GM18508 (cell line): Measurements from ENCODE around the gene EGFR.

Experiments
- ATAC-seq: cut with Tn5 transposase; IDR thresholded peaks from one replicate; pipeline ENCODE4 v1.9.1; 2021; ENCODE audit warnings: moderate number of reproducible peaks; ENCODE audit not compliant: insufficient read depth, unreplicated experiment

Gene EGFR

GRCh38 chr7:55075464-55076021 lies 56.7 kb downstream of the EGFR start:
- no peak for ATAC-seq

- no peak for ATAC-seq
These were observed 59.0 kb downstream of the EGFR start for GRCh38 chr7:55077561-55078410.

DNA sequence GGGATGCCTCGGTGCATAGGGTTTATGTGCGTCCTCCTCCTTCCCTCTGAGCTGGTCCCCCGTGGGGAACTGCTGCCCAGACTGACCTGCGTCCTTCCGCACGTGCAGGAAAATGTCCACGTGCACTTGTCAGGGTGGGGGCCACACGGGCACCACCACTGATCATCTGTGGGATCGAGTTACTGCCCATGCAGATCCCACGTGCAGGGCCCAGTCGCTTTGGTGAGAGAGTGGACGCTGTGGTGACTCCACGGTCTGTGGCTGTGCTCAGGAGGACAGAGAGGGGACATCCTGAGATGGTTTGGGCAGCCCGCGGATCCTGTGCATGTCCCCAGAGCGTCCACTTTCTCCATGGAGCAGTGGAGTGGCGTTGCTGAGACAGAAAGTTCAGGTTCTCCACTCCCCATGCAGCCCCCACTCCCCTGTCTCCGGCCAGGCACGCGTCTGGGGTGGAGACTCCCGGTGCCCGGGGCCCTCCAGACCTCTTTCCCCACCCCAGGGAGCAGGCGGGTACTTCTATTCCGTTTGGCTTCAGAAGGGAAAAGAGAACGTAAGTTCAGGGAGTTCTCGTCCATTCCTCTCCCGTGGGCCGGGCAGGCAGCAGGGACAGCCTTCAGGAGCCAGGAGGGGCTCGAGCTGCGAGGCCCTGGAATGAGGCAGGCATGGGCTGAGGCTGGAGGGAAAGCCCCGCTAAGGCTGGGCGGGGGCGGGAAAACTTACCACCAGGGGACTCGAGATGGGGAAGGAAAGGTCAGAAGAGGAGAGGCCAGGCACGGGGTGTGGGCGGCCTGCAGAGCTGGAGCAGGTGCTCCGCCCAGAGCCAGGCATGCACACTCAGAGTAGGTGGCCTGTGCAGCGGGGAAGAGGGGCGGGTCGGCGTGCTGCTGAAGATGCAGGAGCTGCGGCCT lies 59.9 kb downstream of the EGFR start:
- ATAC-seq, result no peak

GRCh38 chr7:55080000-55080623 lies 61.3 kb downstream of the EGFR start:
- no peak for ATAC-seq

- ATAC-seq, result no peak
These were observed 62.3 kb downstream of the EGFR start for GRCh38 chr7:55081068-55081467.

DNA sequence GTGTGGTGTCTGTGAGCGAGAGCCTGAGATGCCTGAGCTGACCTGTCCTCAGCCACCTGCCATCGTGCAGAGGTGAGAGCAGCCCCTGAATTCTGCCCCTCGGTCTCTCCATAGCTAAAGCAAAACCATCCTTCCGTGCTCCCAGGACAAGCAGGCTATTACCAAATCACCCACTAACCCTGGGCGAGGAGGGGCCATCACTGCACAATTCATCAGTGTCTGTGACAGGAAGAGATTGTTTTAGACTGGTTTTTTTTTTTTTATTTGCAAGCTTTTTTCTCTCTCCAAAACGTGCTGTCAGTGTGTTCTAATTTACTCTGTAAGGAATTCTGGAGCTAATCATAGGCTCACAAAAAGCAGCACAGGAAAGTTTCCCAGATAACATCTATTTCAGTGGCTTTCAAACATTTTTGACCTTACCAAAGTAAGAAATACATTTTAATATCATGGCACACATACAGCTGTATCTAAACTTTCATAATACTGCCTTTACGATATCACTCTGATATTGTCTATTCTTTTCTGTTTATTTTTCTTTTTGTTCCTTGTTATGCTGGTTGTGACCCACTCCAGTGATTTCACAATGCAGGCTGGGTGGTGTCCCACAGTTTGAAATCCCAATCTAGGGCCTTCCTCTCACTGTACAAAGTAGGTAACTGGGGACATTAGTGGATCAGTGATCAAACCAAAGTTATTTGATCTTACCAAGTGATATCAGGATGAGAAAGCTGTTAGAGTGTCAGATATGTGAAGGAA lies 62.8 kb downstream of the EGFR start:
- ATAC-seq, result no peak

DNA sequence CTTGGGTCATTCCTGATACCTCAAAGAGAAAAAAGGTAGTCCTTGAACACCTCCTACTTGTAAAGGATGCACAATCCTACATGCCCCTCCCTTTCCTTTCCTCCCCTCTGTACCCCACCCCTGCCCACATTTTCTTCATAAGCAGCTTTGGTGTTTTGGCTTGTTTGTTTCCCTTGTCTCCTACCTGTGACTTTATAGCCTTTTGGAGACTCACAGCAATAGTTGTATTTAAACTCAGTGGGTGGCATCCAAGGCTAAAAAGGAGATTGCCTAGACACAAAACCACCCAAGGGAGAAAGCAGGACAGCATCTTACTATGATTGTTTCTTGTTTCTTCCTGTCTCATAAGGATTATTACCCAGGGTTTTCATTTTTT lies 63.4 kb downstream of the EGFR start:
- ATAC-seq, result no peak

- ATAC-seq, result no peak
These were observed 64.4 kb downstream of the EGFR start for GRCh38 chr7:55083206-55083605.

DNA sequence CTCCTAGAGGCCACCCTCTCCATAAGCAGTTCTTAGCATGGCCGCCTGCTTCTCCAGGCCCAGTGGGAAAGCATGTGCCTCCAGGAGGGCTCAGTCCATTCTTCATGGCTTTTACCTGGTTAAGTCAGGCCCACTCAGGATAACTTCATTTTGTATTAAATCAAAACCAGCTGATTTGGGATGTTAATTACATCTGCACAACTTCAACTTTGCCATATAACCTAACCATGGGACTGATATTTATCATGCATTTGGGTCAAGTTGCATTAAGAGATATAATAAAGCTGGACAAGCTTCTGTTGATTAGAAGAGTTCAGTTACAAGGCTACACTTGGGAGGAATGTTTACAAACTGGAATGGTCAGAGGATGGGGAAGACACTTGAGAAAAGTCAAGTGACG lies 65.5 kb downstream of the EGFR start:
- ATAC-seq, result no peak

DNA sequence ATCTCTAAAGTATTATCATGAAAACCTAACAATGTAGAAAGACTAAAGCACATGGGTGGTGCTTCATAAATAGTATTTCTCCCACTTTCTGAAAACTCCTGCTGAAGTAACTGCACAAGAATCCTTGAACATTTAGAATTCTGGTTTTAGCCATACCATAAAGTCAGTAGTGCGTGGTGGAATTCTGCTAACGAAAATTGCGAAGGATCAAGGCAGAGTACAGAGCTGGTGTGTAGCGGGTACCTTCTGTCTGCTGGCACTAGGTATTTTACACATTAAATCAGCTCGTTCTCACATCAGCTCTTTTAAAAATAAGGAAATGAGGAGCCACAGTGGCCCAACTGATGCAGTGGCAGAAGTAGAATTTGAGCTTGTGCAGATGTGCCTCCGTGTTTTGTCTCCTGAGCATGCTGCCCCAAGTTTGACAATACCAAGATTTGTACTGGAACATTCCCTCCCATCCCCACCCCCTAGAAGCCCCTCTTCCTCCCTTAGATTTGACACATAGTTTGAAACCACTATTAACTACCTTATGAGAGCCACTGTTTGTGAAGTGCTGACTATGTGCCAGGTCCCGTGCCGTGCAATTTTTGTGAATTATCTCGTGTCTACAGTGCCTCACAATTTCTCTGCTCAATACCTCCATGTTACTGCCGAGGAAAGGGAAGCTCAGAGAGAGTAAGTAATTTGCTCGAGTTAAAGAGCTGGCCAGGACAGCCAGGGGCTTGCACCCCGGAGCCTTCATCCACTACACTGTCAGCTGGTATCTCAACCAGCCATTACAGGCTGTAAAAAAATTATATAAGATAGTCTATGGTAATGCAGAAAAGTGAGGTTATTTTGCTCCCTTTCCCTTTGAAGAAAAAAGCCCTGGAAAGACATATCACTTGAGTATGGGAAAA lies 66.9 kb downstream of the EGFR start:
- peak; percentile 8 for ATAC-seq

GRCh38 chr7:55086413-55087201 lies 67.8 kb downstream of the EGFR start:
- peak; percentile 58 for ATAC-seq

GRCh38 chr7:55087521-55087961 lies 68.7 kb downstream of the EGFR start:
- no peak for ATAC-seq

- ATAC-seq, result no peak
These were observed 69.3 kb downstream of the EGFR start for GRCh38 chr7:55088107-55088506.

DNA sequence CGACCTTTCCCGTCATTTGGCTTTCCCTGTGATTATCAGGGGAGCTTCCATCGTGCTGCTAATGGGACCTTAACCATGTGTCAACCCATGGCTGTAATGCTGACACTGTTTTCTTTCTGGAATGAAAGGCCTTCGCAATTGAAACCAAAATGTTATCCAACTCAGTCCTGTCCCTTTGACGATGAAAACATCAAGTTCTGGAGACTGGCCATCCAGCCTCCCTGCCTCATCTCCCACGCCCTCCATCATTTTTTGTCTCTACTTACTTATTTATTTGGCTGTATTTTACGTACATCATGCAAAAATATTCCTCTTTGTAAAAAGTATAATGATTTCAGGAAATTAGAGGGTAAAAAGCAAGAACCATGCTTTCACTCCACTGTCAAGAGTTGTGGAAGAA lies 69.8 kb downstream of the EGFR start:
- ATAC-seq, result no peak

- ATAC-seq, result no peak
These were observed 73.6 kb downstream of the EGFR start for GRCh38 chr7:55092186-55092974.

- no peak for ATAC-seq
These were observed 74.2 kb downstream of the EGFR start for GRCh38 chr7:55092975-55093373.

DNA sequence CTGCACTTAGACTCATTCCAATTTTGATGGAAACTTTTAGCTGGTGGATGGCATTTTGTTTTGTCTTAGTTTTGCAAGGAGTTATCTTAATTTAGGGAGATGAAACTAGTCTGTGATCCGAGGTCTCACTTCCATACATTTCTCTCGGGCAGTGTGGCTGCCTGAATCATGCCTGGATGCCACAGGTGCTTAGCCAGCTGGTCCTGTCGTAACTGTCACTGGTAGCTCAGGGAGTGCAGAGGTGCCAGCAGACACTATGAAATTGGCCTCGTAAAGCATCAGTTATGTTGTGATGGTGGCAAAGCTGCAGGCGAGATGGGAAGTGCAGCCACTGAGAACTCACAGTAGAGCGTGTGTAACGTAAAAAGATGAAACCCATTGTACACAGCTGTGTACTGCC lies 74.9 kb downstream of the EGFR start:
- ATAC-seq, result no peak
